GM12873 (cell line): ENCODE measurements around the gene GID8.

Experiments used
- TF ChIP-seq, protein P1 (sequence below): IDR thresholded peaks from 2 replicates; pipeline ENCODE4 v1.5.1; 2012; ENCODE audit warnings: low read depth, mild to moderate bottlenecking, moderate library complexity, low read length, control low read depth; ENCODE audit not compliant: insufficient read depth; ENCODE audit errors: missing control alignments

GID8 gene

DNA sequence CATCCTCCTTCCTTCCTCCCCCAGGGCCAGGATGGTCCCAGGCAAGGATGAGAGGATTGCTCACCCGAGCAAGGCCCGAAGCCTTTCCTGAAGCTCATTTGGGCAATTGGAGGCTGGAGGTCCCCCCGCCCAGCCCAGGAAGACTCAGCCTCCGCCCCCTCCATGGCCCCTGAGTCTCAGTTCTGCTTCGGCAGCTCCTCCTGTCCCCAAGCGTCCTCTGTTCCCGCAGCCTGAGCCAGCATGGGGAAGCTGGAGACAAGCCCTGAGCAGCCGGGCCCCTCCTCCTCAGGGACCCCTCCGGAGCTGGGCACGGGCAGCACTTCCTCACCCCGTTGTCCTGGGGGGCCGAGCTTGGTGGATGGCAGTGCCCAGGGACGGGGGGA is 40.6 kb downstream of the GID8 start:
- TF ChIP-seq, protein P1, sequence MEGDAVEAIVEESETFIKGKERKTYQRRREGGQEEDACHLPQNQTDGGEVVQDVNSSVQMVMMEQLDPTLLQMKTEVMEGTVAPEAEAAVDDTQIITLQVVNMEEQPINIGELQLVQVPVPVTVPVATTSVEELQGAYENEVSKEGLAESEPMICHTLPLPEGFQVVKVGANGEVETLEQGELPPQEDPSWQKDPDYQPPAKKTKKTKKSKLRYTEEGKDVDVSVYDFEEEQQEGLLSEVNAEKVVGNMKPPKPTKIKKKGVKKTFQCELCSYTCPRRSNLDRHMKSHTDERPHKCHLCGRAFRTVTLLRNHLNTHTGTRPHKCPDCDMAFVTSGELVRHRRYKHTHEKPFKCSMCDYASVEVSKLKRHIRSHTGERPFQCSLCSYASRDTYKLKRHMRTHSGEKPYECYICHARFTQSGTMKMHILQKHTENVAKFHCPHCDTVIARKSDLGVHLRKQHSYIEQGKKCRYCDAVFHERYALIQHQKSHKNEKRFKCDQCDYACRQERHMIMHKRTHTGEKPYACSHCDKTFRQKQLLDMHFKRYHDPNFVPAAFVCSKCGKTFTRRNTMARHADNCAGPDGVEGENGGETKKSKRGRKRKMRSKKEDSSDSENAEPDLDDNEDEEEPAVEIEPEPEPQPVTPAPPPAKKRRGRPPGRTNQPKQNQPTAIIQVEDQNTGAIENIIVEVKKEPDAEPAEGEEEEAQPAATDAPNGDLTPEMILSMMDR: no peak

DNA sequence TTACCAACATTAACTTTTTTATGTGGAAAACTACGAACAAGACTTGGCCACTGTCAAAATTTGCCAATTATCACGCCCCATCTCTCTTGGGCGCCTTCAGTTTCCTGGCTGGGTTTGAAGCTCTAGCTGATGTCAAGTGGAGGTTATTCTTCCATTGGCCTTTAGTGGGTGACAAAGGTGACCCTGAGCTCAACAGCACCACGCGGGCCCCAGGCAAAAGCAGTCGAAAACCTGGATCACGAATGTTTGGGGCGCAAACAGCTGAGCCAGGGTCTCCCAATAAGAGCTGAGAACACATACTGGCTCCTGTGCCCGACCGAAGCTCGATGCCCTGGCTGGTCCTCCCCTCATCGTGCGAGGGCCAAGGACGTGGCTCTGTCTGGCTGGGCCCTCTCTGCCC is 41.4 kb downstream of the GID8 start:
- TF ChIP-seq, protein P1: peak; percentile 7

DNA sequence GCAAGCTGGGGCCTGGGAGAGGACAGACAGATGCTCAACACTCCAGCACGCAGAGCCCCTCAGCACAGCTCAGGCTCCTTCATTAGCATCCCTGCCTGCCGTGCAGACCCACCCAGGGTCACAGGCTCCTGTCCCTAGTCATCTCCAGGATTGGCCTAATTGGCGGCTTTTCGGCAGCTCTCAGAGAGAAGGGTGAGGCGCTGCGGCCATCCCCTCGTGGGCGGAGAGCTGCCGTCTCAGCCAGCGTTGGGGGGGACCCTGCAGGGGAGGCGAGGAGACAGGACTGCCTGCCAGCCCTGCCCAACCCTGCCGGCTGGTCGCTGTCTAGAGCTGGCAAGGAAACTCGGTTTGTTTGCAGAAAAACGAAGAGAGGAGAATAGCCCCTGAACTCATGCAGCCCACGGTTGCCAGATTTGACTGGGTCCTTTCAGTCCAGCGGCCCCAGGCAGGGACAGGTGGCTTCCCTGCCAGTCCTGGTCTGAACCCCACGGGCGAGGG is 42.0 kb downstream of the GID8 start:
- TF ChIP-seq, protein P1: no peak

DNA sequence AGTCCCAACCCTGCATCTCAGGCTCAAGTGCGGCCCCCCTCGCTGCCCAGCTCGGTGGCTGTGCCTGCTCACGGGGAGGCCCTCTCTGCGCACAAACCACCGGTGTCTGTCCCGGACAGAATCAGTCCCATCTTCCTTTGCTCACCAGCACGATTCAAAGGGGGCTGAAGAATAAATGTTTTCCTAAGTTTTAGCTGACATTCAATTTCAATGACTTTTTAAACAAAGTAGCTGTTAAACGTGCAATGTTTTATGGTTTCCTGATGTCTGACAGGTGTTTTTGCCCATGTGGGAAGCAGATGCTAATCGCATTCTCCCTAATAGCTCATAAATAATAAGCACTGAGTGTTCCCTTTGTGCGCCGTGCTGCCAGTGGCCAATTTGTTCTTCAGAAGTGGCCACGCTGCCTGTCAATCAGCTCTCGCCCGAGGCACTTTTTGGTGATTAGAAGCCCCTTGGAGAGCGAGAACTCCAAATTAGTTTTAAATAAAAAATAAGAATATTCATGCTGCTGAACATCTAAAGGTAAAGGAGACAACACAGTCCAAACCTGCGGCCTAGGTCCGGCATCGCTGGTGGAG is 42.5 kb downstream of the GID8 start:
- TF ChIP-seq, protein P1: no peak

DNA sequence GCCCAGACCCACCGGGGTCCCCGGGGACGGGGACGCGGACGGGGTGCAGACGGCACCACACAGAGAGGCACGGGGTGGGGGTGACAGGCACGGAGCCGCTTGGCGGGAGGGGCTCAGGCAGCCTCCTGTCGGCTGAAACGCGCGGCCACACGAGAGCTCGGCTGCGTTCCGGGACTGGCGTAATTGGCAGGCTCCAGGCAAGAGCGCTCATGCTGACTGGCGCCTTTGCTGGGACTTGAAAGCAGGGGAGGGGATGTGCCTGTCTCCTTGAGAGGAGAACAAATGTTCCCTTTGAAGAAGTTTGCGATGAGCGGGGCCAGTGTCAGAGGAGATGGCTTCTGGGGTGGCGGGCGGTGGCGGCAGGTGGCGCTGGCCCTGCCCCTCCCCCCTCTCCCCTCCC is 43.0 kb downstream of the GID8 start:
- TF ChIP-seq, protein P1: no peak

DNA sequence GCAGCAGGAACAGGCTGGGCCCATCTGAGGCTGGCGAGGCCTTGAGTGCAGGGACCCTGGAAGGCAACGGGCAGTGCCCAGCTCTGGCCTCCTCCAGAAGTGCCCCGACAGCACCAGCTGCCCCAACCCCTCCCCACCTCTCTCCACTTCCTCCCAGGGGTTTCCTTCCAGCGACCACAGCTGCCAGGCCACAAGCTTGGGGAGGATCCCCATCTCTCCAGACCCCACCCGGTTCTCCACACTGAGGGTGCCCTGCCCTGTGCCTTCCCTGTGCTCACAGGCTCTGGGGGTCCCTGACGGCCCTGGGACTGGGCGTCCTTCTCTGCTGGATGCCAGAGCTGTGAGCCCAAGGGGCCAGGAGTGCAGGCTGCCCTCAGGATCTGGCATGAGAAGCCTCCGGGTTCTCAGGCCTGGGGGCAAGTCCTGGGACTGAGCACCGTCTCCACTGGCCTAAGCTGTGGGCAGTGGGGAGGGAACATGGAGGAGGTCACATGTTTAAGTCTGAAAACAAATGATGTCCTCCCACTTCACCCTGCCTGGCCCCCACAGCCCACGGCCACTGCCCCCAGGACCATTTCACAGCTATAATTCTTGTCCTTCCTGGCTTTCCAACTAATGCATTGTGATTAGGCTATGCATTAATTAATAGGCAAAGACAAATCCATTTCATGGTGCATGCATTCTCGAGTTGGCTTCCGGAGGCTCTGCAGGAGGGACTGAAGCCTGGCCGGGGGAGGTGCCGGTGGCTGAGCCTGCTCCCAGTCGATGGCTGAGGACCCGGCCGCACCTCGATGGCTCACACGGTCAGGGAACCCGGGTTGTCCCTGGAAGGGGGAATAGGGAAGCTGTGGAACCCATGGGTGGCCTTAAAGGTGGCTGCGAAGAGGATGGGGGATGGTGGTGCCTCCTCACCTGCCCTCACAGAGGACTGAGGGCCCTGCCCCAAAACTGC is 44.5 kb downstream of the GID8 start:
- TF ChIP-seq, protein P1: no peak

DNA sequence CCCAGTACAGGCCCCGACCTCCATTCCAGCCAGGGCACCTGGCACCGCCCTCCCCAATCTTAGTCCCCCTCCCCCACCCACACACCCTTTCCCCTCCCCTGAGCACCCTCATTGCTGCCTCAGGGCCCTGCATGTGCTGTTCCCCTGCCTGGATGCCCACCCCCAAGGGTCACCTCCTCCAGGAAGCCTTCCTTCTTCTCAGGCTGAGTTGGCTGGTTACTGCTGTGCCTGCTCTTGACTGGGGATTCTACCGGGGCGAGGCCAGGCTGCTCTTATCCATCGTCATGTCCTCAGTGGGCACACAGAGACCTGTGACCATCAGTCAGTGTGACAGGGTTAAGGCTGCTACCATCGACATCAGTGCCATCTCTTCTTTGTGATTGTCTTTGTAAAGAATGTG is 45.3 kb downstream of the GID8 start:
- TF ChIP-seq, protein P1: no peak
